T-cell (primary cell): ENCODE measurements around the gene CLPTM1L. TPM values are rescaled to one million over a fixed set of nuclear protein-coding genes. Genes with fewer than 3 reads are reported as not detected.

Source experiments
- ATAC-seq, 4 experiments: fragments of 200-7000 bp in 3 of 4; fragments of 150-1000 bp in 1 of 4; cut with Tn5 transposase; replicated peaks in 1 of 4; 1 replicate in 3 of 4; 2 replicates in 1 of 4; pipeline ENCODE4 v1.10.0; 2021; ENCODE audit warnings: moderate library complexity in 3 of 4, mild to moderate bottlenecking in 2 of 4, moderate number of reproducible peaks in 1 of 4
- CTCF ChIA-PET, 2 donors: fragments of 300-600 bp; sonication (Branson Sonifier 250); formaldehyde crosslinking; loops; one replicate each; lab custom pipeline; 2022; ENCODE audit warnings: antibody characterized with exemption in 2 of 2; lab: Charles Lee
- POLR2A ChIA-PET, 2 donors: fragments of 300-600 bp; sonication (Branson Sonifier 250); formaldehyde crosslinking; loops; one replicate each; lab custom pipeline; 2022; ENCODE audit warnings: antibody characterized with exemption in 2 of 2; lab: Charles Lee
- DNase-seq, 35 experiments: peaks; one replicate each; pipeline versions ENCODE4 v3.0.0 to v3.0.0-alpha.2; 2013 to 2023
- H3K27ac ChIP-seq: one replicate; pipeline ENCODE4 v1.5.1; 2013; ENCODE audit warnings: low read length
- H3K27me3 ChIP-seq, 2 experiments: replicated peaks in 1 of 2; 1 replicate in 1 of 2; 2 replicates in 1 of 2; pipeline versions ENCODE4 v1.6.1 to v1.7.0; 2013; ENCODE audit warnings: low read length in 1 of 2, mixed read lengths in 1 of 2; ENCODE audit not compliant: control insufficient read depth in 2 of 2, insufficient read depth in 2 of 2; ENCODE audit errors: extremely low read depth in 1 of 2
- H3K36me3 ChIP-seq, 2 donors: 1 replicate in 1 of 2; 2 replicates in 1 of 2; pipeline versions ENCODE4 v1.6.1 to v1.7.0; 2013; ENCODE audit warnings: low read length in 1 of 2; ENCODE audit not compliant: control insufficient read depth in 2 of 2, insufficient read depth in 1 of 2; ENCODE audit errors: extremely low read depth in 1 of 2
- H3K4me1 ChIP-seq, 2 experiments: 1 replicate in 1 of 2; 2 replicates in 1 of 2; pipeline versions ENCODE4 v1.6.1 to v1.7.0; 2013; ENCODE audit warnings: low read length in 2 of 2, mixed read lengths in 1 of 2; ENCODE audit not compliant: insufficient read depth in 2 of 2, control insufficient read depth in 1 of 2; ENCODE audit errors: extremely low read depth in 1 of 2
- H3K4me3 ChIP-seq, 2 donors: 1 replicate in 1 of 2; 2 replicates in 1 of 2; pipeline versions ENCODE4 v1.5.1 to v1.7.0; 2013; ENCODE audit warnings: mild to moderate bottlenecking in 2 of 2, low read length in 1 of 2, moderate library complexity in 1 of 2; ENCODE audit not compliant: control insufficient read depth in 1 of 2; ENCODE audit errors: extremely low read depth in 1 of 2
- H3K9me3 ChIP-seq: 2 replicates; pipeline ENCODE4 v1.7.0; 2013
- H3K27ac Mint-ChIP-seq, 2 donors: one replicate each; pipeline ENCODE4 v1.8.0; 2020 to 2021; ENCODE audit warnings: mild to moderate bottlenecking in 2 of 2, mixed read lengths in 2 of 2
- H3K27me3 Mint-ChIP-seq, 2 donors: one replicate each; pipeline ENCODE4 v1.8.0; 2021 to 2022; ENCODE audit warnings: mixed read lengths in 2 of 2
- H3K36me3 Mint-ChIP-seq: one replicate; pipeline ENCODE4 v1.8.0; 2021; ENCODE audit warnings: mixed read lengths
- H3K4me1 Mint-ChIP-seq, 3 donors: one replicate each; pipeline ENCODE4 v1.8.0; 2020 to 2022; ENCODE audit warnings: mixed read lengths in 3 of 3, mild to moderate bottlenecking in 1 of 3
- H3K4me3 Mint-ChIP-seq, 3 donors: one replicate each; pipeline ENCODE4 v1.8.0; 2020 to 2022; ENCODE audit warnings: mild to moderate bottlenecking in 3 of 3, mixed read lengths in 3 of 3, moderate library complexity in 3 of 3
- H3K9me3 Mint-ChIP-seq, 3 donors: one replicate each; pipeline ENCODE4 v1.8.0; 2020 to 2022; ENCODE audit warnings: mixed read lengths in 3 of 3
- WGBS: methylation state at CpG from one replicate; pipeline ENCODE4 v1.1.5; 2013; ENCODE audit warnings: missing lambda C conversion rate; ENCODE audit not compliant: insufficient coverage; 5-methylcytosine and 5-hydroxymethylcytosine counted together
- total RNA-seq, 35 experiments: library from RNA in 6 of 35; stranded (reverse) in 6 of 35; fragments of 120-200 nt in 1 of 35; gene quantifications; one replicate each; pipeline versions ENCODE4 v1.2.1 to v1.2.4 and lab custom pipeline; 2013 to 2026

Gene CLPTM1L
- total RNA-seq, 5 donors from 2014 or later (not counting 1 experiment from before 2014, with no cell fraction given), result 70.9 to 91.0 (median 82.1) TPM

GRCh38 chr5:1320436-1321344 is 24.2 kb downstream of the CLPTM1L start:
- Mint-ChIP-seq H3K36me3 (peaks cover 46% of the 10 kb centered on the region), H3K4me1 (peaks cover 18 to 22% (median 21%) of the 10 kb centered on the region in 3 donors), H3K4me3 (no peak overlapping the region), H3K27ac (no peak overlapping the region), H3K27me3 (no peaks in the 10 kb centered on the region), H3K9me3 (no peaks in the 10 kb centered on the region)
- Histone ChIP-seq H3K36me3 (peaks cover 32 to 71% of the 10 kb centered on the region in 2 donors), H3K4me3 (no peak overlapping the region), H3K4me1 (peaks cover 12 to 17% of the 10 kb centered on the region in 2 experiments), H3K27ac (no peak overlapping the region), H3K9me3 (no peaks in the 10 kb centered on the region), H3K27me3 (no peaks in the 10 kb centered on the region)
- ATAC-seq, result no peak
- POLR2A ChIA-PET, result no interaction called here
- DNase-seq, result peak in 1 of 35 experiments; percentile 7
- CTCF ChIA-PET, result interaction anchor here in 1 of 2 donors (0.6 kb wide), 1 partner anchor 404 kb away, joined by 3 read pairs; no protein-coding TSS in a partner anchor
- WGBS, result 95% methylated on average over 33 of the region's 36 CpGs

- Histone ChIP-seq H3K4me1 (peaks cover 22 to 27% of the 10 kb centered on the region in 2 experiments), H3K9me3 (no peaks in the 10 kb centered on the region), H3K27ac (no peak overlapping the region), H3K27me3 (no peaks in the 10 kb centered on the region), H3K36me3 (peaks cover 23 to 60% of the 10 kb centered on the region in 2 donors), H3K4me3 (no peak overlapping the region)
- H3K9me3 Mint-ChIP-seq, result no peaks in the 10 kb centered on the region
- peaks cover 45% of the 10 kb centered on the region for H3K36me3 Mint-ChIP-seq
- 93% methylated on average over 19 of the region's 21 CpGs for WGBS
- no peak overlapping the region for H3K4me3 Mint-ChIP-seq
- peaks cover 29 to 32% (median 31%) of the 10 kb centered on the region in 3 donors for H3K4me1 Mint-ChIP-seq
- no peaks in the 10 kb centered on the region for H3K27me3 Mint-ChIP-seq
- ATAC-seq (no peak), DNase-seq (peak in 1 of 35 experiments; percentile 20)
- CTCF ChIA-PET, result no interaction called here
- POLR2A ChIA-PET, result interaction anchor here in 1 of 2 donors (0.6 kb wide), 1 partner anchor 25 kb away, joined by 4 read pairs; no protein-coding TSS in a partner anchor
- H3K27ac Mint-ChIP-seq, result peak overlapping the region in 1 of 2 donors; percentile 39
These were observed 25.3 kb downstream of the CLPTM1L start for GRCh38 chr5:1319436-1320256.

GRCh38 chr5:1318659-1319251 is 26.1 kb downstream of the CLPTM1L start:
- no peak overlapping the region for H3K4me3 ChIP-seq
- ChIA-PET CTCF (interaction anchor here in 1 of 2 donors (0.6 kb wide), 1 partner anchor 14 kb away, joined by 4 read pairs; no protein-coding TSS in a partner anchor), POLR2A (interaction anchor here in 1 of 2 donors (0.6 kb wide), 1 partner anchor 25 kb away, joined by 4 read pairs; no protein-coding TSS in a partner anchor)
- no peak overlapping the region for H3K4me3 Mint-ChIP-seq
- no peaks in the 10 kb centered on the region for H3K27me3 Mint-ChIP-seq
- no peaks in the 10 kb centered on the region for H3K9me3 Mint-ChIP-seq
- H3K27me3 ChIP-seq, result no peaks in the 10 kb centered on the region
- H3K27ac ChIP-seq, result no peak overlapping the region
- H3K9me3 ChIP-seq, result no peaks in the 10 kb centered on the region
- H3K4me1 Mint-ChIP-seq, result peaks cover 38 to 41% (median 39%) of the 10 kb centered on the region in 3 donors
- H3K36me3 Mint-ChIP-seq, result peaks cover 39% of the 10 kb centered on the region
- DNase-seq, result peak in 1 of 35 experiments; percentile 20
- no peak for ATAC-seq
- H3K36me3 ChIP-seq, result peaks cover 23 to 52% of the 10 kb centered on the region in 2 donors
- H3K27ac Mint-ChIP-seq, result no peak overlapping the region
- H3K4me1 ChIP-seq, result peaks cover 31 to 36% of the 10 kb centered on the region in 2 experiments
- 92% methylated on average over 28 of the region's 29 CpGs for WGBS

- peaks cover 17 to 48% of the 10 kb centered on the region in 2 donors for H3K36me3 ChIP-seq
- no peak overlapping the region for H3K4me3 Mint-ChIP-seq
These were observed 26.9 kb downstream of the CLPTM1L start for GRCh38 chr5:1317921-1318565.

GRCh38 chr5:1316588-1317340 is 28.1 kb downstream of the CLPTM1L start:
- peaks cover 39 to 55% of the 10 kb centered on the region in 2 experiments for H3K4me1 ChIP-seq
- Mint-ChIP-seq H3K4me1 (peaks cover 57 to 61% (median 59%) of the 10 kb centered on the region in 3 donors), H3K4me3 (peak overlapping the region; percentile 77 to 80 (median 78)), H3K27me3 (no peaks in the 10 kb centered on the region), H3K27ac (peak overlapping the region; percentile 94), H3K9me3 (peaks cover 0 to 2% (median 0%) of the 10 kb centered on the region in 3 donors), H3K36me3 (peaks cover 35% of the 10 kb centered on the region)
- no peaks in the 10 kb centered on the region for H3K9me3 ChIP-seq
- CTCF ChIA-PET, result no interaction called here
- 24% methylated on average over 9 of the region's 17 CpGs for WGBS
- POLR2A ChIA-PET, result interaction anchor here in 1 of 2 donors (0.6 kb wide), 1 partner anchor 18 kb away, joined by 3 read pairs; no protein-coding TSS in a partner anchor
- H3K27me3 ChIP-seq, result no peaks in the 10 kb centered on the region
- ATAC-seq, result no peak
- no peak for DNase-seq
- H3K36me3 ChIP-seq, result peaks cover 17 to 36% of the 10 kb centered on the region in 2 donors
- peak overlapping the region in 1 of 2 donors; percentile 38 for H3K4me3 ChIP-seq
- H3K27ac ChIP-seq, result peak overlapping the region; percentile 52

More at GRCh38 chr5:1317921-1318565, 26.9 kb downstream of the CLPTM1L start:
- POLR2A ChIA-PET, result interaction anchor here in 1 of 2 donors (0.6 kb wide), 1 partner anchor 67 kb away, joined by 12 read pairs; no protein-coding TSS in a partner anchor
- 100% methylated on average over 20 of the region's 26 CpGs for WGBS
- H3K9me3 ChIP-seq, result no peaks in the 10 kb centered on the region
- peaks cover 38 to 43% of the 10 kb centered on the region in 2 experiments for H3K4me1 ChIP-seq
- no peaks in the 10 kb centered on the region for H3K9me3 Mint-ChIP-seq
- no peaks in the 10 kb centered on the region for H3K27me3 Mint-ChIP-seq
- peaks cover 38% of the 10 kb centered on the region for H3K36me3 Mint-ChIP-seq
- ATAC-seq (no peak), DNase-seq (peak in 1 of 35 experiments; percentile 3)
- no peak overlapping the region for H3K27ac ChIP-seq
- H3K4me3 ChIP-seq, result no peak overlapping the region
- H3K27me3 ChIP-seq, result no peaks in the 10 kb centered on the region
- H3K27ac Mint-ChIP-seq, result no peak overlapping the region
- CTCF ChIA-PET, result no interaction called here
- H3K4me1 Mint-ChIP-seq, result peaks cover 45 to 48% (median 46%) of the 10 kb centered on the region in 3 donors
